GM23338 (cell line): Measurements from ENCODE around the gene SERTAD3. TPM values are rescaled to one million over a fixed set of nuclear protein-coding genes. Genes with fewer than 3 reads are reported as not detected.

ENCODE experiments used
- ATAC-seq: fragments of 200-7000 bp; cut with Tn5 transposase; 3 replicates; pipeline ENCODE4 v1.9.1; 2020
- DNase-seq: peaks from one replicate; pipeline ENCODE4 v3.0.0-alpha.2; 2015; ENCODE audit warnings: low spot score
- H2AFZ ChIP-seq: fragments of 200-600 bp; sonication (generic); 2 replicates; pipeline ENCODE4 v1.8.0; 2016; ENCODE audit warnings: antibody characterized with exemption, mild to moderate bottlenecking, moderate library complexity
- H3F3A ChIP-seq: fragments of 200-600 bp; sonication (generic); replicated peaks from 2 replicates; pipeline ENCODE4 v1.8.0; 2017; ENCODE audit warnings: antibody characterized with exemption, mixed run types, low read depth
- H3K27ac ChIP-seq: fragments of 200-600 bp; sonication (generic); 2 replicates; pipeline ENCODE4 v1.6.1; 2016; ENCODE audit warnings: low read depth
- H3K27me3 ChIP-seq: fragments of 200-600 bp; sonication (generic); 2 replicates; pipeline ENCODE4 v1.8.0; 2016; ENCODE audit warnings: mild to moderate bottlenecking, mixed run types, moderate library complexity; ENCODE audit not compliant: insufficient read depth
- H3K36me3 ChIP-seq: fragments of 200-600 bp; sonication (generic); 2 replicates; pipeline ENCODE4 v1.8.0; 2016; ENCODE audit warnings: mild to moderate bottlenecking; ENCODE audit not compliant: insufficient read depth
- H3K4me1 ChIP-seq: fragments of 200-600 bp; sonication (generic); 2 replicates; pipeline ENCODE4 v1.8.0; 2016; ENCODE audit warnings: mild to moderate bottlenecking, moderate library complexity; ENCODE audit not compliant: insufficient read depth
- H3K4me2 ChIP-seq: fragments of 200-600 bp; sonication (generic); 2 replicates; pipeline ENCODE4 v1.7.1; 2017; ENCODE audit warnings: mixed run types
- H3K4me3 ChIP-seq: fragments of 200-600 bp; sonication (generic); 2 replicates; pipeline ENCODE4 v1.6.1; 2016; ENCODE audit warnings: mixed run types
- H3K79me2 ChIP-seq: fragments of 200-600 bp; sonication (generic); replicated peaks from 2 replicates; pipeline ENCODE4 v1.8.0; 2017; ENCODE audit warnings: mild to moderate bottlenecking; ENCODE audit not compliant: insufficient read depth
- H3K9me2 ChIP-seq: fragments of 200-600 bp; sonication (generic); 2 replicates; pipeline ENCODE4 v1.8.0; 2017; ENCODE audit not compliant: insufficient read depth
- H4K20me1 ChIP-seq: fragments of 200-600 bp; sonication (generic); replicated peaks from 2 replicates; pipeline ENCODE4 v1.8.0; 2017; ENCODE audit warnings: mild to moderate bottlenecking; ENCODE audit not compliant: insufficient read depth
- H3K27ac Mint-ChIP-seq: 2 replicates; pipeline ENCODE4 v1.8.0; 2020; ENCODE audit warnings: inconsistent platforms, mild to moderate bottlenecking, moderate library complexity, mixed read lengths
- H3K27me3 Mint-ChIP-seq: 3 replicates; pipeline ENCODE4 v1.8.0; 2022; ENCODE audit warnings: low read depth, mild to moderate bottlenecking, moderate library complexity, mixed read lengths, inconsistent platforms; ENCODE audit not compliant: insufficient read depth, poor library complexity
- H3K36me3 Mint-ChIP-seq: 3 replicates; pipeline ENCODE4 v1.8.0; 2021; ENCODE audit warnings: low read depth, mild to moderate bottlenecking, inconsistent platforms, moderate library complexity, mixed read lengths
- H3K4me1 Mint-ChIP-seq: 3 replicates; pipeline ENCODE4 v1.8.0; 2020; ENCODE audit warnings: mild to moderate bottlenecking, inconsistent platforms, mixed read lengths
- H3K4me3 Mint-ChIP-seq: 3 replicates; pipeline ENCODE4 v1.8.0; 2021; ENCODE audit warnings: moderate library complexity, mild to moderate bottlenecking, inconsistent platforms, mixed read lengths
- H3K9me3 Mint-ChIP-seq: 3 replicates; pipeline ENCODE4 v1.8.0; 2020; ENCODE audit warnings: moderate library complexity, mild to moderate bottlenecking, inconsistent platforms, mixed read lengths
- CREB1 ChIP-seq: fragments of 250-450 bp; sonication (Bioruptor Pico); IDR thresholded peaks from 2 replicates; pipeline ENCODE4 v1.5.0; 2020; ENCODE audit warnings: low read depth, mild to moderate bottlenecking, moderate library complexity
- ETS1 ChIP-seq: IDR thresholded peaks from 2 replicates; pipeline ENCODE4 v1.6.1; 2016; ENCODE audit warnings: antibody characterized with exemption
- EZH2 ChIP-seq: fragments of 200-600 bp; sonication (generic); IDR thresholded peaks from one replicate; pipeline ENCODE4 v1.8.0; 2017; ENCODE audit warnings: antibody characterized with exemption, mild to moderate bottlenecking, low read depth; ENCODE audit not compliant: unreplicated experiment
- EZH2phosphoT487 ChIP-seq: fragments of 200-600 bp; sonication (generic); IDR thresholded peaks from one replicate; pipeline ENCODE4 v1.8.1; 2018; ENCODE audit warnings: antibody characterized with exemption; ENCODE audit not compliant: unreplicated experiment
- JUNB ChIP-seq: IDR thresholded peaks from one replicate; pipeline ENCODE4 v1.6.1; 2016; ENCODE audit warnings: antibody characterized with exemption; ENCODE audit not compliant: unreplicated experiment
- NANOG ChIP-seq: IDR thresholded peaks from 2 replicates; pipeline ENCODE4 v1.6.1; 2016; ENCODE audit warnings: antibody characterized with exemption, borderline replicate concordance
- POLR2AphosphoS5 ChIP-seq: IDR thresholded peaks from 2 replicates; pipeline ENCODE4 v1.6.1; 2016; ENCODE audit warnings: antibody characterized with exemption, low read depth
- REST ChIP-seq: IDR thresholded peaks from one replicate; pipeline ENCODE4 v1.6.1; 2018; ENCODE audit warnings: antibody characterized with exemption; ENCODE audit not compliant: unreplicated experiment
- STAT1 ChIP-seq: IDR thresholded peaks from one replicate; pipeline ENCODE4 v1.6.1; 2016; ENCODE audit warnings: antibody characterized with exemption; ENCODE audit not compliant: unreplicated experiment
- ZNF114 ChIP-seq: fragments of 250-450 bp; sonication (Bioruptor Pico); IDR thresholded peaks from 2 replicates; pipeline ENCODE4 v1.5.0; 2020; ENCODE audit warnings: mild to moderate bottlenecking, moderate library complexity
- ZNF331 ChIP-seq: fragments of 250-450 bp; sonication (Bioruptor Pico); IDR thresholded peaks from 2 replicates; pipeline ENCODE4 v1.5.0; 2020; ENCODE audit warnings: low read depth, mild to moderate bottlenecking, moderate library complexity
- polyA plus RNA-seq: library from polyadenylated mRNA; unstranded; fragments of >200 nt; fragmentation: Nextera tagmentation; extraction: Ambion mirVana; gene quantifications from 2 replicates; pipeline ENCODE4 v1.2.1, GENCODE V29; 2016
- total RNA-seq: library from RNA; depleted of rRNA; stranded (reverse); fragments of >200 nt; shearing (Covaris generic); gene quantifications from 2 replicates; pipeline ENCODE4 v1.2.3, GENCODE V29; 2014

The SERTAD3 gene
- total and polyA plus RNA-seq, 2 experiments from 2014 or later, result 15.4 to 24.1 TPM

GRCh38 chr19:40460185-40460584, 16.1 kb upstream of the SERTAD3 start (continued):
- no peak for TF ChIP-seq POLR2AphosphoS5
- TF ChIP-seq EZH2phosphoT487, result no peak
- no peak for TF ChIP-seq EZH2
- TF ChIP-seq ETS1, result no peak
- TF ChIP-seq NANOG, result no peak
- no peak for TF ChIP-seq ZNF331 (CRISPR knock-in tag)
- no peak for TF ChIP-seq STAT1

- no peaks in the 10 kb centered on the region for H3K27me3 ChIP-seq
- Mint-ChIP-seq H3K27ac (no peak overlapping the region), H3K27me3 (peaks cover 9% of the 10 kb centered on the region), H3K4me3 (no peak overlapping the region), H3K4me1 (no peaks in the 10 kb centered on the region), H3K9me3 (no peaks in the 10 kb centered on the region), H3K36me3 (no peaks in the 10 kb centered on the region)
- no peak overlapping the region for H3K4me3 ChIP-seq
- H3K27ac ChIP-seq, result no peak overlapping the region
- no peaks in the 10 kb centered on the region for H4K20me1 ChIP-seq
- H3K4me2 ChIP-seq, result no peak overlapping the region
- no peaks in the 10 kb centered on the region for H3K9me2 ChIP-seq
- DNase-seq, result no peak
- no peaks in the 10 kb centered on the region for H3K4me1 ChIP-seq
- no peak overlapping the region for H2AFZ ChIP-seq
- no peak for ATAC-seq
- no peaks in the 10 kb centered on the region for H3K36me3 ChIP-seq
- no peaks in the 10 kb centered on the region for H3F3A ChIP-seq
- no peaks in the 10 kb centered on the region for H3K79me2 ChIP-seq
- TF ChIP-seq STAT1, result no peak
- no peak for TF ChIP-seq ETS1
- no peak for TF ChIP-seq JUNB
- no peak for TF ChIP-seq CREB1 (CRISPR knock-in tag)
- no peak for TF ChIP-seq EZH2phosphoT487
- no peak for TF ChIP-seq NANOG
- TF ChIP-seq REST, result no peak
- no peak for TF ChIP-seq POLR2AphosphoS5
- TF ChIP-seq ZNF114, result no peak
These were observed 14.5 kb upstream of the SERTAD3 start for GRCh38 chr19:40458597-40458974.
